Uterus (tissue), 4 donors: ENCODE data around the gene RPS19BP1. TPM values are rescaled to one million over a fixed set of nuclear protein-coding genes. Genes with fewer than 3 reads are reported as not detected.

Source experiments
- DNase-seq, 2 donors: peaks; one replicate each; pipeline ENCODE4 v3.0.0-alpha.2; 2019 to 2020
- H3K27ac ChIP-seq, 2 donors: fragments of 200-600 bp; sonication (generic); 1 replicate in 1 of 2; 2 replicates in 1 of 2; pipeline ENCODE4 v1.5.1; 2016 to 2018
- H3K27me3 ChIP-seq, 2 donors: fragments of 200-600 bp; sonication (generic); one replicate each; pipeline ENCODE4 v1.5.1; 2018 to 2019; ENCODE audit warnings: control low read depth in 1 of 2
- H3K36me3 ChIP-seq, 2 donors: fragments of 200-600 bp; sonication (generic); one replicate each; pipeline ENCODE4 v1.5.1; 2019; ENCODE audit warnings: control low read depth in 1 of 2
- H3K4me1 ChIP-seq, 2 donors: fragments of 200-600 bp; sonication (generic); one replicate each; pipeline ENCODE4 v1.5.1; 2018 to 2019; ENCODE audit warnings: control low read depth in 1 of 2
- H3K4me3 ChIP-seq, 2 donors: fragments of 200-600 bp; sonication (generic); 1 replicate in 1 of 2; 2 replicates in 1 of 2; pipeline ENCODE4 v1.5.1; 2018 to 2019; ENCODE audit warnings: mild to moderate bottlenecking in 1 of 2
- H3K9me3 ChIP-seq, 2 donors: fragments of 200-600 bp; sonication (generic); one replicate each; pipeline ENCODE4 v1.5.1; 2019; ENCODE audit warnings: control low read depth in 1 of 2
- CTCF ChIP-seq, 4 experiments: fragments of 200-600 bp in 2 of 4; fragments of 450-650 bp in 2 of 4; sonication (generic) in 2 of 4; IDR thresholded peaks; one replicate each; pipeline ENCODE4 v1.5.1; 2016 to 2019; ENCODE audit warnings: antibody characterized with exemption in 4 of 4, mild to moderate bottlenecking in 2 of 4, moderate library complexity in 1 of 4
- POLR2A ChIP-seq, 2 donors: fragments of 450-650 bp; IDR thresholded peaks; one replicate each; pipeline ENCODE4 v1.6.1; 2016; ENCODE audit warnings: antibody characterized with exemption in 2 of 2, mild to moderate bottlenecking in 1 of 2, moderate library complexity in 1 of 2
- intact Hi-C: fragments of 100-400 bp; cut with DNase I; formaldehyde crosslinking; loops from one replicate; pipeline ENCODE4 v1.15.1; 2023; ENCODE audit warnings: low total_unique reads
- total RNA-seq, 4 donors: library from RNA; depleted of rRNA in 3 of 4; stranded (reverse); fragments of >200 nt in 3 of 4; gene quantifications; one replicate each; pipeline versions ENCODE4 v1.1.0 to v1.2.4, GENCODE V29; 2014 to 2023
- donor health status: DM: yes; HTN: yes; CAD: no.

Gene RPS19BP1
- total RNA-seq, 4 donors from 2014 or later, result 24.5 to 125 (median 50.7) TPM

- Histone ChIP-seq H3K27me3 (no peaks in the 10 kb centered on the region), H3K9me3 (no peaks in the 10 kb centered on the region), H3K4me3 (no peak within 1 kb of the TSS), H3K36me3 (no peaks in the 10 kb centered on the region), H3K4me1 (no peaks in the 10 kb centered on the region), H3K27ac (no peak within 1 kb of the TSS)
- no peak for TF ChIP-seq POLR2A (IDR thresholded peaks at IDR 0.05)
- no peak for TF ChIP-seq CTCF (IDR thresholded peaks at IDR 0.05)
- intact Hi-C loops, result no loop called here
- DNase-seq, result no peak
Observed at GRCh38 chr22:39570665-39571064, 38.1 kb upstream of the RPS19BP1 start, which contains the start of gene CACNA1I. Gene CACNA1I, plus strand, starts transcription at chr22:39570753. Its CDS starts 0 bp downstream, at chr22:39570753.

DNA sequence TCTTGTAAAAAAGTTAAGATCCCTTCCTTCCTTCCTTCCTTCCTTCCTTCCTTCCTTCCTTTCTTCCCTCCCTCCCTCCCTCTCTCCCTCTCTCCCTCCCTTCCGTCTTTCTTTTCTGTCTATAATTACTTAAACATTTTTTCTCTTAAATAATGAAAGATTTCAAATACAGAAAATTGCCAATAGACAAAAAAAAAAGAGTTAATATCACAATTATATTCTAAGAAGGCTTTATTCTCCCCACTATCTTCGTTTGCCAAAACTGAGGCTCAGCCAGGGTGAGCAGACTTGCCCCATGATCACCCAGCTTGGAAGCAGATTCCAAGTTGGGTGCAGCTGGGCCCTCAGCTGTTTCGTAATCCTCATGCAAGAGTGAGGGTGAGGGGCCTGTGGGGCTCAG lies 37.7 kb upstream of the RPS19BP1 start:
- Histone ChIP-seq H3K27ac (no peak overlapping the region), H3K27me3 (no peaks in the 10 kb centered on the region), H3K9me3 (no peaks in the 10 kb centered on the region), H3K4me1 (no peaks in the 10 kb centered on the region), H3K36me3 (no peaks in the 10 kb centered on the region), H3K4me3 (no peak overlapping the region)
- TF ChIP-seq POLR2A (IDR thresholded peaks at IDR 0.05), result no peak
- TF ChIP-seq CTCF (IDR thresholded peaks at IDR 0.05), result no peak
- intact Hi-C loops, result no loop called here
- DNase-seq, result no peak

DNA sequence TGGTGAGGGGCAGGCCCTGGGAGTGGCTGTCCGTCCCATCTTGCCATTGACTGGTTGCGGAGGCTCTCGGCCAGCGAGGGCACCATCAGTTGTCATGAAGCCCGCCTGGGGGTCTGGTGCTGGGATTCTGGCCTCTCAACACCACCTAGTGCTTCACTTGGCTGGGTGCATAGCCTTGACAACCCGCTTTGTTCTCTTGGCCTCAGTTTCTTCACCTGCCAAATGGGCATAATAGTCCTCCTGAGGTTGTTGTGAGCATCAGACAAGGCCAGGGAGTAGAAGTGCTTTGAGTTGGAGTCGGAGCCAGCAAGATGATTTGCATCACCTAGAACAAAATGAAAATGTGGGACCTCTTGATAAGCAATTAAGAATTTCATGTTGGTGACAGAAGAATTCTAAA lies 36.5 kb upstream of the RPS19BP1 start:
- intact Hi-C loops, result no loop called here

GRCh38 chr22:39568278-39568981 lies 35.9 kb upstream of the RPS19BP1 start:
- Histone ChIP-seq H3K4me1 (no peaks in the 10 kb centered on the region), H3K9me3 (no peaks in the 10 kb centered on the region), H3K36me3 (no peaks in the 10 kb centered on the region), H3K4me3 (no peak overlapping the region), H3K27me3 (no peaks in the 10 kb centered on the region), H3K27ac (no peak overlapping the region)
- intact Hi-C loops, result no loop called here
- no peak for DNase-seq
- TF ChIP-seq POLR2A (IDR thresholded peaks at IDR 0.05) (no peak), CTCF (IDR thresholded peaks at IDR 0.05) (no peak)

More for the DNA sequence above, 36.5 kb upstream of the RPS19BP1 start:
- TF ChIP-seq POLR2A (IDR thresholded peaks at IDR 0.05) (no peak), CTCF (IDR thresholded peaks at IDR 0.05) (no peak)
- H3K4me1 ChIP-seq, result no peaks in the 10 kb centered on the region
- H3K36me3 ChIP-seq, result no peaks in the 10 kb centered on the region
- no peak overlapping the region for H3K4me3 ChIP-seq
- H3K9me3 ChIP-seq, result no peaks in the 10 kb centered on the region
- H3K27me3 ChIP-seq, result no peaks in the 10 kb centered on the region
- no peak overlapping the region for H3K27ac ChIP-seq
- no peak for DNase-seq

DNA sequence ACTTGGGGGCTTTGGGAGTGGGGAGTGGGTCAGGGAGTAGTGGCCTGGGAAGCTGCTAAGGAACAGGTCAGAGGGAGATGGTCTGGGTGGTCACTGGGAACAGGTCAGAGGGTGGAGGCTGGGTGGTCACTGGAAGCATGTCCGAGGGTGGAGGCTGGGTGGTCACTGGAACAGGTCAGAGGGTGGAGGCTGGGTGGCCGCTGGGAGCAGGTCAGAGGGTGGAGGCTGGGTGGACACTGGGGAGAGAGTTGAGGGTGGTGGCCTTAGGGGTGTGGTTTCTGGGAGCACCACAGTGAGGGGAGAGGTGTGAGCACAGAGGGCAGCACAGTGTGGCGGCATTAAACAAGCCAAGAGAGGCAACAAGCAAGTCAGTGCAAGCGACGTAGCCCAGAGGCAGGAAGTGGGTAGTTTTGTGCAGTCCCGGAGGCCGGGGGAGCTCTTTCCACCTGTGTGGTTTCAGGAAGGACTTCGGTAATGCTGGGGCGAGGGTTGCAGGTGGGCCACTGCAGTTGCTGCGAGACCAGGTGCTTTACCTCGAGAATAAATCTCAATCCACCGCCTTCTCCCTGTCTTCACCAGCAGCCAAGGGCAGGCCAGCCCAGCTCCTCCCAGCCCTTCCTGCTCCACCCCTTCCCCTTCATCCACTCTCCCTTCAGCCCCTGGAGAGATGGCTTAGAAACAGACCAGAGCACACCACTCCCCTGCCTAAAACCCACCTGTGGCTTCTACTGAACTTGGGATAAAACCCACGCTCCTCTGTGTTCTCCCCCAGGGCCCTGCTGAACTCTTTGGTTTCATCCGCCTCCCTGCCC lies 34.8 kb upstream of the RPS19BP1 start:
- no peak overlapping the region for H3K4me3 ChIP-seq
- no peak overlapping the region for H3K27ac ChIP-seq
- no peak for DNase-seq
- intact Hi-C loops, result no loop called here
- H3K36me3 ChIP-seq, result no peaks in the 10 kb centered on the region
- no peaks in the 10 kb centered on the region for H3K9me3 ChIP-seq
- TF ChIP-seq POLR2A (IDR thresholded peaks at IDR 0.05), result no peak
- TF ChIP-seq CTCF (IDR thresholded peaks at IDR 0.05), result no peak
- no peaks in the 10 kb centered on the region for H3K27me3 ChIP-seq
- no peaks in the 10 kb centered on the region for H3K4me1 ChIP-seq
